A172 (cell line): ENCODE measurements around the gene PPP1R14C. TPM values are rescaled to one million over a fixed set of nuclear protein-coding genes. Genes with fewer than 3 reads are reported as not detected.
A peak's percentile ranks its signal among the peaks of the same experiment; 100 is the strongest.
"Not testable (repeated sequence)": the region's sequence is repeated elsewhere in the genome, so short reads cannot be mapped to it uniquely, and the experiment has no call there.

Experiments used
- DNase-seq: peaks from one replicate; pipeline ENCODE4 v3.0.0-alpha.2; 2015; ENCODE audit warnings: low spot score
- total RNA-seq: library from RNA; depleted of rRNA; stranded (reverse); fragments of >200 nt; shearing (Covaris generic); gene quantifications from 2 replicates; pipeline ENCODE4 v1.2.3, GENCODE V29; 2014

The PPP1R14C gene
- total RNA-seq, 1 experiment from 2014 or later, result 0.03 TPM

GRCh38 chr6:150220634-150221551 lies 78.0 kb downstream of the PPP1R14C start:
- no peak for DNase-seq

- no peak for DNase-seq
Measured at GRCh38 chr6:150224820-150225219, 82.0 kb downstream of the PPP1R14C start.

- DNase-seq, result no peak
Measured at GRCh38 chr6:150227281-150227680, 84.4 kb downstream of the PPP1R14C start.

GRCh38 chr6:150228072-150228733 lies 85.4 kb downstream of the PPP1R14C start:
- DNase-seq, result no peak

- DNase-seq, result peak; percentile 75
Measured at GRCh38 chr6:150229436-150230163, 86.8 kb downstream of the PPP1R14C start.

GRCh38 chr6:150230164-150230561 lies 87.3 kb downstream of the PPP1R14C start:
- DNase-seq, result no peak

- no peak for DNase-seq
Measured at GRCh38 chr6:150230832-150231524, 88.1 kb downstream of the PPP1R14C start.

GRCh38 chr6:150231525-150231850 lies 88.6 kb downstream of the PPP1R14C start:
- no peak for DNase-seq

GRCh38 chr6:150233843-150234269 lies 91.0 kb downstream of the PPP1R14C start:
- no peak for DNase-seq

- no peak for DNase-seq
Measured at GRCh38 chr6:150235218-150235617, 92.4 kb downstream of the PPP1R14C start.

GRCh38 chr6:150236114-150236513 lies 93.3 kb downstream of the PPP1R14C start:
- DNase-seq, result no peak

GRCh38 chr6:150236544-150236943 lies 93.7 kb downstream of the PPP1R14C start:
- no peak for DNase-seq

- DNase-seq, result no peak
Measured at GRCh38 chr6:150237626-150238025, 94.8 kb downstream of the PPP1R14C start.

- no peak for DNase-seq
Measured at GRCh38 chr6:150238336-150238741, 95.5 kb downstream of the PPP1R14C start.

GRCh38 chr6:150238846-150239407 lies 96.1 kb downstream of the PPP1R14C start:
- no peak for DNase-seq

- DNase-seq, result not testable (repeated sequence)
Measured at GRCh38 chr6:150241756-150242155, 98.9 kb downstream of the PPP1R14C start.

- no peak for DNase-seq
Measured at GRCh38 chr6:150243620-150244314, 100.9 kb downstream of the PPP1R14C start.

GRCh38 chr6:150245148-150245935 lies 102.5 kb downstream of the PPP1R14C start:
- no peak for DNase-seq

- no peak for DNase-seq
Measured at GRCh38 chr6:150247803-150248202, 105.0 kb downstream of the PPP1R14C start.

GRCh38 chr6:150248300-150248699 lies 105.5 kb downstream of the PPP1R14C start:
- DNase-seq, result no peak
